ENCODE data around the gene ACTMAP.

Gene ACTMAP

GRCh38 chr19:40716031-40716481 is 34.2 kb downstream of the ACTMAP start:
- peaks cover 45% of the 10 kb centered on the region for H3K4me1 ChIP-seq (ENCODE audit: control insufficient read depth, insufficient read depth, low read length, poor library complexity, severe bottlenecking)

GRCh38 chr19:40714441-40715299 is 35.6 kb downstream of the ACTMAP start:
- peak; percentile 87 to 90 (median 90) for DNase-seq
- Histone ChIP-seq H3K27ac (ENCODE audit: insufficient read depth, low read length, poor library complexity, severe bottlenecking) (peak overlapping the region; percentile 95), H3K9me3 (ENCODE audit: control insufficient read depth, low read length) (no peaks in the 10 kb centered on the region), H3K4me3 (ENCODE audit: insufficient read depth, low read depth, low read length, poor library complexity, severe bottlenecking) (peak overlapping the region; percentile 67), H3K4me1 (ENCODE audit: control insufficient read depth, insufficient read depth, low read length, poor library complexity, severe bottlenecking) (peaks cover 45% of the 10 kb centered on the region), H3K27me3 (replicated peaks; ENCODE audit: control insufficient read depth, insufficient read depth, low read length, poor library complexity, severe bottlenecking) (no peaks in the 10 kb centered on the region), H3K36me3 (ENCODE audit: control insufficient read depth, insufficient read depth, low read length) (peaks cover 3% of the 10 kb centered on the region)

More at GRCh38 chr19:40716031-40716481, 34.2 kb downstream of the ACTMAP start:
- peak; percentile 35 to 64 (median 60) for DNase-seq
- peak overlapping the region; percentile 67 for H3K4me3 ChIP-seq (ENCODE audit: insufficient read depth, low read depth, low read length, poor library complexity, severe bottlenecking)
- H3K9me3 ChIP-seq (ENCODE audit: control insufficient read depth, low read length) = no peaks in the 10 kb centered on the region
- no peaks in the 10 kb centered on the region for H3K27me3 ChIP-seq (replicated peaks; ENCODE audit: control insufficient read depth, insufficient read depth, low read length, poor library complexity, severe bottlenecking)
- H3K36me3 ChIP-seq (ENCODE audit: control insufficient read depth, insufficient read depth, low read length) = no peaks in the 10 kb centered on the region
- H3K27ac ChIP-seq (ENCODE audit: insufficient read depth, low read length, poor library complexity, severe bottlenecking) = peak overlapping the region; percentile 95

GRCh38 chr19:40713939-40714338 is 36.3 kb downstream of the ACTMAP start:
- H3K4me1 ChIP-seq (ENCODE audit: control insufficient read depth, insufficient read depth, low read length, poor library complexity, severe bottlenecking) = peaks cover 38% of the 10 kb centered on the region
- no peaks in the 10 kb centered on the region for H3K9me3 ChIP-seq (ENCODE audit: control insufficient read depth, low read length)
- peaks cover 5% of the 10 kb centered on the region for H3K36me3 ChIP-seq (ENCODE audit: control insufficient read depth, insufficient read depth, low read length)
- H3K4me3 ChIP-seq (ENCODE audit: insufficient read depth, low read depth, low read length, poor library complexity, severe bottlenecking) = peak overlapping the region; percentile 67
- H3K27me3 ChIP-seq (replicated peaks; ENCODE audit: control insufficient read depth, insufficient read depth, low read length, poor library complexity, severe bottlenecking) = no peaks in the 10 kb centered on the region
- no peak for DNase-seq
- peak overlapping the region; percentile 95 for H3K27ac ChIP-seq (ENCODE audit: insufficient read depth, low read length, poor library complexity, severe bottlenecking)

- H3K4me1 ChIP-seq (ENCODE audit: control insufficient read depth, insufficient read depth, low read length, poor library complexity, severe bottlenecking) = peaks cover 9% of the 10 kb centered on the region
- H3K36me3 ChIP-seq (ENCODE audit: control insufficient read depth, insufficient read depth, low read length) = peaks cover 9% of the 10 kb centered on the region
- no peak for DNase-seq
- no peaks in the 10 kb centered on the region for H3K27me3 ChIP-seq (replicated peaks; ENCODE audit: control insufficient read depth, insufficient read depth, low read length, poor library complexity, severe bottlenecking)
- no peaks in the 10 kb centered on the region for H3K9me3 ChIP-seq (ENCODE audit: control insufficient read depth, low read length)
- H3K4me3 ChIP-seq (ENCODE audit: insufficient read depth, low read depth, low read length, poor library complexity, severe bottlenecking) = no peak overlapping the region
- no peak overlapping the region for H3K27ac ChIP-seq (ENCODE audit: insufficient read depth, low read length, poor library complexity, severe bottlenecking)
These were observed 40.5 kb downstream of the ACTMAP start for GRCh38 chr19:40709817-40710216.

- peaks cover 23% of the 10 kb centered on the region for H3K36me3 ChIP-seq (ENCODE audit: control insufficient read depth, insufficient read depth, low read length)
- H3K4me1 ChIP-seq (ENCODE audit: control insufficient read depth, insufficient read depth, low read length, poor library complexity, severe bottlenecking) = no peaks in the 10 kb centered on the region
- no peaks in the 10 kb centered on the region for H3K9me3 ChIP-seq (ENCODE audit: control insufficient read depth, low read length)
- DNase-seq = no peak
- H3K27me3 ChIP-seq (replicated peaks; ENCODE audit: control insufficient read depth, insufficient read depth, low read length, poor library complexity, severe bottlenecking) = no peaks in the 10 kb centered on the region
- no peak overlapping the region for H3K27ac ChIP-seq (ENCODE audit: insufficient read depth, low read length, poor library complexity, severe bottlenecking)
- H3K4me3 ChIP-seq (ENCODE audit: insufficient read depth, low read depth, low read length, poor library complexity, severe bottlenecking) = no peak overlapping the region
These were observed 42.7 kb downstream of the ACTMAP start for GRCh38 chr19:40707615-40708014.

GRCh38 chr19:40705950-40706619 is 44.2 kb downstream of the ACTMAP start:
- Histone ChIP-seq H3K4me3 (ENCODE audit: insufficient read depth, low read depth, low read length, poor library complexity, severe bottlenecking) (no peak overlapping the region), H3K9me3 (ENCODE audit: control insufficient read depth, low read length) (no peaks in the 10 kb centered on the region), H3K36me3 (ENCODE audit: control insufficient read depth, insufficient read depth, low read length) (peaks cover 34% of the 10 kb centered on the region), H3K27me3 (replicated peaks; ENCODE audit: control insufficient read depth, insufficient read depth, low read length, poor library complexity, severe bottlenecking) (no peaks in the 10 kb centered on the region), H3K27ac (ENCODE audit: insufficient read depth, low read length, poor library complexity, severe bottlenecking) (no peak overlapping the region), H3K4me1 (ENCODE audit: control insufficient read depth, insufficient read depth, low read length, poor library complexity, severe bottlenecking) (no peaks in the 10 kb centered on the region)
- DNase-seq = no peak

GRCh38 chr19:40705362-40705651 is 45.0 kb downstream of the ACTMAP start:
- H3K27ac ChIP-seq (ENCODE audit: insufficient read depth, low read length, poor library complexity, severe bottlenecking) = no peak overlapping the region
- no peak overlapping the region for H3K4me3 ChIP-seq (ENCODE audit: insufficient read depth, low read depth, low read length, poor library complexity, severe bottlenecking)
- H3K4me1 ChIP-seq (ENCODE audit: control insufficient read depth, insufficient read depth, low read length, poor library complexity, severe bottlenecking) = no peaks in the 10 kb centered on the region
- no peaks in the 10 kb centered on the region for H3K9me3 ChIP-seq (ENCODE audit: control insufficient read depth, low read length)
- peaks cover 36% of the 10 kb centered on the region for H3K36me3 ChIP-seq (ENCODE audit: control insufficient read depth, insufficient read depth, low read length)
- no peak for DNase-seq
- no peaks in the 10 kb centered on the region for H3K27me3 ChIP-seq (replicated peaks; ENCODE audit: control insufficient read depth, insufficient read depth, low read length, poor library complexity, severe bottlenecking)

GRCh38 chr19:40704491-40705361 is 45.6 kb downstream of the ACTMAP start:
- Histone ChIP-seq H3K27ac (ENCODE audit: insufficient read depth, low read length, poor library complexity, severe bottlenecking) (no peak overlapping the region), H3K36me3 (ENCODE audit: control insufficient read depth, insufficient read depth, low read length) (peaks cover 34% of the 10 kb centered on the region)

GRCh38 chr19:40703029-40703755 is 47.1 kb downstream of the ACTMAP start:
- Histone ChIP-seq H3K27ac (ENCODE audit: insufficient read depth, low read length, poor library complexity, severe bottlenecking) (no peak overlapping the region), H3K4me3 (ENCODE audit: insufficient read depth, low read depth, low read length, poor library complexity, severe bottlenecking) (no peak overlapping the region), H3K36me3 (ENCODE audit: control insufficient read depth, insufficient read depth, low read length) (peaks cover 31% of the 10 kb centered on the region), H3K27me3 (replicated peaks; ENCODE audit: control insufficient read depth, insufficient read depth, low read length, poor library complexity, severe bottlenecking) (no peaks in the 10 kb centered on the region), H3K4me1 (ENCODE audit: control insufficient read depth, insufficient read depth, low read length, poor library complexity, severe bottlenecking) (no peaks in the 10 kb centered on the region), H3K9me3 (ENCODE audit: control insufficient read depth, low read length) (no peaks in the 10 kb centered on the region)
- no peak for DNase-seq

More at GRCh38 chr19:40704491-40705361, 45.6 kb downstream of the ACTMAP start:
- Histone ChIP-seq H3K4me3 (ENCODE audit: insufficient read depth, low read depth, low read length, poor library complexity, severe bottlenecking) (no peak overlapping the region), H3K9me3 (ENCODE audit: control insufficient read depth, low read length) (no peaks in the 10 kb centered on the region), H3K4me1 (ENCODE audit: control insufficient read depth, insufficient read depth, low read length, poor library complexity, severe bottlenecking) (no peaks in the 10 kb centered on the region), H3K27me3 (replicated peaks; ENCODE audit: control insufficient read depth, insufficient read depth, low read length, poor library complexity, severe bottlenecking) (no peaks in the 10 kb centered on the region)
- DNase-seq = no peak
